ENCODE measurements around the gene CRIM1. TPM values are rescaled to one million over a fixed set of nuclear protein-coding genes. Genes with fewer than 3 reads are reported as not detected.

The CRIM1 gene
- total RNA-seq, 1 donor: 100 TPM

DNA sequence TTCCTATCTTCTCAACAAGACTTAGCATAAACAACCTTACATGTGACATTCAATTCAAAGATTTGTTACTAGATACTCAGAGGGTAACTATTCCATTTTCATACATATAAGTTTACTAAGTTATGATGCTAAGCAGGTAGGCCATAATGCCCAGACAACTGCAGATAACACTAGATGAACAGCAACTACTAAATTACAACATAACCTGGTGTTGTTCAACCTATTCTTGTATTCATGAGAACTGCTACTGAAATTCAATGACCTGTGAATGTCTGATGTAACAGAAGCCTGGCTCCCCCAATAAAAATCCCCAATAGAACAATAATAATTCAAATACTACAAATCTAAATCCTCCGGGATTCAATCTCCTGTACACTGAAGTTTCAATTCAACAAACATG is 217.6 kb downstream of the CRIM1 start:
- TF ChIP-seq, protein P1, sequence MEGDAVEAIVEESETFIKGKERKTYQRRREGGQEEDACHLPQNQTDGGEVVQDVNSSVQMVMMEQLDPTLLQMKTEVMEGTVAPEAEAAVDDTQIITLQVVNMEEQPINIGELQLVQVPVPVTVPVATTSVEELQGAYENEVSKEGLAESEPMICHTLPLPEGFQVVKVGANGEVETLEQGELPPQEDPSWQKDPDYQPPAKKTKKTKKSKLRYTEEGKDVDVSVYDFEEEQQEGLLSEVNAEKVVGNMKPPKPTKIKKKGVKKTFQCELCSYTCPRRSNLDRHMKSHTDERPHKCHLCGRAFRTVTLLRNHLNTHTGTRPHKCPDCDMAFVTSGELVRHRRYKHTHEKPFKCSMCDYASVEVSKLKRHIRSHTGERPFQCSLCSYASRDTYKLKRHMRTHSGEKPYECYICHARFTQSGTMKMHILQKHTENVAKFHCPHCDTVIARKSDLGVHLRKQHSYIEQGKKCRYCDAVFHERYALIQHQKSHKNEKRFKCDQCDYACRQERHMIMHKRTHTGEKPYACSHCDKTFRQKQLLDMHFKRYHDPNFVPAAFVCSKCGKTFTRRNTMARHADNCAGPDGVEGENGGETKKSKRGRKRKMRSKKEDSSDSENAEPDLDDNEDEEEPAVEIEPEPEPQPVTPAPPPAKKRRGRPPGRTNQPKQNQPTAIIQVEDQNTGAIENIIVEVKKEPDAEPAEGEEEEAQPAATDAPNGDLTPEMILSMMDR (IDR thresholded peaks at IDR 0.05; ENCODE audit: insufficient read depth, low read length): no peak
- no peak overlapping the region for H3K4me3 ChIP-seq (ENCODE audit: low read depth, low read length)
- DNase-seq (ENCODE audit: low read depth): no peak

DNA sequence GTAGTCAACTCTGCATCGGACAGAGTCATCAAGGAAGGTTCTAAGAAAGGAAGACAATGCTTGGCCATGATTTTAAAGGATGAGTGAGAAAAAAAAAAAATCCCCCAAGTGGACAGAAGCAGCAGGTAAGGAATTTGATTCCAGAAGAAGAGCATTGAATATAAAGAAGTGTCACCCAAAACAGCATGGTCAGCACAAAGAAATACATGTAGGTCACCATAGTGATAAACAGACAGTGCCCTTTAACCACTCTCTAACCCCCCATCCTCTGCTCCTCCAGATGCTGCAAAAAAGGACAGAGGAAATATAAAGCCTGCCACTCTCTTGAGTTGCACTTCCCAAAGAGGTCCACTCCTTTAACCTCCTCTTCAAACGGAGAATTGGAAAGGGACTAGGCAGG is 219.0 kb downstream of the CRIM1 start:
- TF ChIP-seq, protein P1 (IDR thresholded peaks at IDR 0.05; ENCODE audit: insufficient read depth, low read length): no peak
- DNase-seq (ENCODE audit: low read depth): no peak
- H3K4me3 ChIP-seq (ENCODE audit: low read depth, low read length): no peak overlapping the region

DNA sequence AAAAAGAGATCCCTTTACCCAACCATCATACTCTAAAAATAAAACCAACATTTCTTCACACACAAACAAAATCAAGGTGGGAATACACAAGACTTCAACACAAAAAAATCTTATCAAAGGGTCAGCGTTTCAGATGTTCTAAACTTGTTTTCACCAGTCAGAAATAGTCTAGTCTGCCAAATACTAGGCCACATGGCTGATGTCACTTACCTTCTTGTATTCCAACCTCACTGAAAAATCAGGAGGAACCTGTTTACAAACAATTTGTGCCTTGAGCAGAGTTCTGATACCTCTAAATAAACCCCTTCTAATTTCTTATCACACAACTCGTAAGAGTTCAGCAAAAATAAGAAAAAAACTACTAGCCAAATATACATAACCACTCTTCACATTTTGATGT is 222.3 kb downstream of the CRIM1 start:
- no peak for DNase-seq (ENCODE audit: low read depth)
- no peak overlapping the region for H3K4me3 ChIP-seq (ENCODE audit: low read depth, low read length)
- TF ChIP-seq, protein P1 (IDR thresholded peaks at IDR 0.05; ENCODE audit: insufficient read depth, low read length): no peak

DNA sequence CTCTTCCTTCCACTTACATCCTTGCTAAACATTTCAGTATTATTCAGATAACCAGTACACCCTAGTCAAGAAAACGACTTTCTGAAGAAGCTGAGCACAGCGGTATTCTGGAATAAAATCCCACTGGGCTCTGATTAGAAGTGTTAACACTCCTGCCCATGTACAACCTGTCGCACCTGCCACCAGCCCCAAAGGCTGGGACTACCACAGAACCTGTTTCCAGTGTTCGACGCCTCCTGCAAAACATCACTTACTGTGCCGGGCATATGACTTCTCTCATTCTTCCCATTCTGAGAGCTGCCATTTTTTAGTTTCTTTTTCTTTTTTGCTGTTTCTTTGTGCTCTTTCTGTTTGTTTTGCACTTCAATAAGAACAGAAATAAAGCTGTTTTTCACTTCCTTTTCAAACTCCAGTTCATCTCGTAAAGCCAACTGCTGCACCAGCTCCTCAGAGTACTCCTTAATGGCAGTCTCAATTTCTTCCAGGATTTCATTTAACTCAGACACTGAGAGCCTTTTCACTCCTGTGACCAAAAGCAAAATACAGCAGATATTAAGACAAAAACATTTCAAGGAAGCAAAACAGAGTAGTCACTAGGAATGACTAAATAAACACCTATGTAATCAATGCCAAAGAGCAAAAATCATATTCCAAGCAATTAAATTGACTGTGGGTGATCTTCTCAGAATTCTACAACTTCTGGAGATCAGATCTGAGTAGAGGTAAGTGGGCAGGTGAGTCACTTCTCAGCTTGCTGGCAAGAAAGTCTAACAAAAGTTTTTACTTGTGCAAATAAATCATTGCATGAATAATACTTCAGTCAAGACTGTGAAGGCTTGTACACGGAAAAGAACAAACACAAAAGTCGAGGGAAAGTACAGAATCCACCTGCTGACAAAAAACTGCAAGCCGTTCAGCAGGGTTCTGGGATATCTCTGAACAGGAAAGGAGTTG is 223.0 kb downstream of the CRIM1 start:
- no peak for DNase-seq (ENCODE audit: low read depth)
- TF ChIP-seq, protein P1 (IDR thresholded peaks at IDR 0.05; ENCODE audit: insufficient read depth, low read length): no peak
- no peak overlapping the region for H3K4me3 ChIP-seq (ENCODE audit: low read depth, low read length)

DNA sequence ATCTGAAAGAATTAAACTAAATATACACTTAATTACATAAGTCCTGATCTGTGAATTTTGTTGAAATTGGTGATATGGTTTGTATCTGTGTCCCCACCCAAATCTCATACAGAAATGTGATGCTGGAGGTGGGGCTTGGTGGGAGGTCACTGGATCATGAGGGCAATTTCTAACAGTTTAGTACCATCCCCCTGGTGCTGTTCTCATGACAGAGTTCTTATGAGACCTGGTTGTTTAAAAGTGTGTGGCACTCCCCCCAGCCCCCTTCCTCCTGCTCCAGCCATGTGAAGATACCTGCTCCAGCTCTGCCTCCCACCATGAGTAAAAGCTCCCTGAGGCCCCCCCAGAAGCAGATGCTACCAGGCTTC is 223.7 kb downstream of the CRIM1 start:
- H3K4me3 ChIP-seq (ENCODE audit: low read depth, low read length): no peak overlapping the region
- no peak for DNase-seq (ENCODE audit: low read depth)
- TF ChIP-seq, protein P1 (IDR thresholded peaks at IDR 0.05; ENCODE audit: insufficient read depth, low read length): no peak

DNA sequence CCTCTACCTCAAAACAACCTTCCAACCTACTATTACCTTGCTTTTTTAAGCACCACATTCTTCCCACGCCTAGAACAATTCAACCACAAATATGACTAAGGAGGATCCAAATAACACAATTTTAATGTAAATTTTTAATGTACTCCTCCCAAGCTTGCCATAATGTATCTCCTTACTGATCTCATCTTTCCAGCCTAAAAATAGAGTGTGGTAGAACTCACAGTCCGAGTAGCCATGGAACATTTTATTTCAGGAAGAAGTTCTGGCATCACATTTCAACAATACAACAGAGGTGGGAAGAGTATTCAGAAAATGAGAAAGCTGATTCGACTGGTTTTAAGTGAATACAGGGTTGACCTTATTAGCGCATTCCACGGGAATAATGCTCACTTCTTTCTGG is 227.0 kb downstream of the CRIM1 start:
- H3K4me3 ChIP-seq (ENCODE audit: low read depth, low read length): no peak overlapping the region
- TF ChIP-seq, protein P1 (IDR thresholded peaks at IDR 0.05; ENCODE audit: insufficient read depth, low read length): no peak
- no peak for DNase-seq (ENCODE audit: low read depth)

All from fibroblast of the aortic adventitia (primary cell).